CD4-positive, alpha-beta T cell treated with Interleukin-10 for 1 hour (primary cell): ENCODE results near the gene SASH1.

Experiments
- DNase-seq: peaks from one replicate; pipeline ENCODE4 v3.0.0-alpha.2; 2020

SASH1 gene

DNA sequence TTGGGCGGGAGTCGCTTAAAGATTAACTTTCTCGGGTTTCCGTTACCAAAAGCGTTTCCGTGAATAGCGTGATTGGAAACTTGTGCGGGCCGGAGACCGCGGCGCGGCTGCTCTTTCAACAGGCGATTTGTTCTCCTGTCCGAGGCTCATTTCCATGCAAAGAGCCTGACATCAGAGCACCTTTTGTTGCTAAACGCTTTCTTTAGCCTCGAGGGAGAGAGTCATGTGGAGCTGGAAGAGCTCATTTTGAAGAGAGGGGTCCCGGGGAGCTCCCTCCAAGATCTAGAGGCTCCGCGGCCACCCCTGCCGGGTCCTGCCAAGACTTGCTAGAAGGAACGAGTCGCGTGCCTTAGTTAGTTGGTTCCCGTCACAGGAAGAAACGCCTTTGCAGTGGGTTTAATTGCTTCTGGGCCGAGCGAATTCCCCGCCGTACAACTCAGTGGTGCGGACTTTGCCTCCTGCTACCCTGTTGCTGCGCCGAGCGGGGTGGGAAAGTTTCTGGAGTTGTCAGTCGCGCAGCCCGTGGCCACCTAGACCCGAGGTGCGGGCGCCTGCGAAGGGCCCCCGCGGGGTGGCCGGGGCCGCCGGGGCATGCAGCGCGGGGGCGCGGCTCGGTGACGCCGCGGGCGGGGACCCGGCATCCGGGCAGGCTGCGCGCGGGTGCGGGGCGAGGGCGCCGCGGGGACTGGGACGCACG, at the start of gene SASH1:
TSS of gene SASH1 (plus strand) at position 489 of the 697 bp plus-strand sequence. CDS start 230 bp downstream, outside the sequence.
- peak; percentile 7 for DNase-seq

DNA sequence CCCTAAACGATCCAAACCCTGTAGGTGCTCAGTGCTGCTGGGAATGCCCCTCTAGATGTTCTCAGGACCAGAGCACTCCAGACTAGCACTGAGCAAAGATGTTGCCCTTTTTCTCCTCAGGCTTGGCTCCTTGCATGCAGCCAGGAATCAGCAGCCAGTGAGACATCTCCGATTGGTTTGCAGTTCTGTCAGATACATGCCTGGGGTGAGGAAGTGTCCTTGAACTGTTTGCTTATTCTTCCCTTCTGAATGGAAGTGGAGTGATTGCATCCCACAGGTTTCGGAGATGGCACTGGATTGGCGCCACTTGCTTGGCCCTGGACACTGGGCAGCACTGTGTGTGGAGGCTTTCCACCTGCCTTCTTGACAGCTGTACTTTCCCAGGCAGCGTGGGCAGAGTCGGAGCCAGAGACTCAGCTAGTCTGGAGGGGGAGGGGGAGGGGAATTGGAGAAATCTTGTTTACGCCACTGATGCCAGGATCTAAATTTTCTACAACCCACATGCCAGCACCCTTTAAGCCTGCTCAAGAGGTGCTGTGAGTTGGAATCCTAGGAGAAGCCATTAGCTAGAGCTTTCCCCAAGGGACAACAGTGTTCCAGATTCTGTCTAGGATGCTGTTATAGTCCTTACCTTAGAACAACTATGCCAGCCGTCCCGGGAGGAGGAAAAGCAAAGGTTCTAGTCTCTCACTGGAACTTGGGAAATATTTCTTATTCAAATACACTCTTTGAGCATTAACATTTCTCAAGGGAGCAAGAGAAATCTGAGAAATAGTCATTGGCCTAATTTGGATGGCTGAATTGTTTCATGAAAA, 49.2 kb upstream of the SASH1 start:
- DNase-seq: no peak

DNA sequence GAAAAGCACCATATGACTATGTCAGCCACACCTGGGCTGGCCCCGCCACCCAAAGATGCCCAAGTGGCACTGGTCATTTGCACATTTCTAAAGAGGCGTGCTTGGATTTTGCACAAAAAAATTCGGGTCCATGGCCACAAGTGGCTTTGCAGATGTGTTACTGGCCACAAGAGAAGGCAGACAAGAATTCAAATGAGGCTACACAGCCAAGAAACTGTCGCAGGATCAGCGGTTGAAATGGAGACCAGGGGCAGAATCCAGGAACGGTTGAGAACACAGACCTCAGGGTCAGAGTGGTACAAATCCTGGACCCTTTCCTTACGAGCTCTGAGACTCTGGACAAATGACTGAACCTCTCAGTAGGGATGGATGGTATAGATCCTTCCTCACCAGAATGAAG, 48.6 kb upstream of the SASH1 start:
- no peak for DNase-seq

DNA sequence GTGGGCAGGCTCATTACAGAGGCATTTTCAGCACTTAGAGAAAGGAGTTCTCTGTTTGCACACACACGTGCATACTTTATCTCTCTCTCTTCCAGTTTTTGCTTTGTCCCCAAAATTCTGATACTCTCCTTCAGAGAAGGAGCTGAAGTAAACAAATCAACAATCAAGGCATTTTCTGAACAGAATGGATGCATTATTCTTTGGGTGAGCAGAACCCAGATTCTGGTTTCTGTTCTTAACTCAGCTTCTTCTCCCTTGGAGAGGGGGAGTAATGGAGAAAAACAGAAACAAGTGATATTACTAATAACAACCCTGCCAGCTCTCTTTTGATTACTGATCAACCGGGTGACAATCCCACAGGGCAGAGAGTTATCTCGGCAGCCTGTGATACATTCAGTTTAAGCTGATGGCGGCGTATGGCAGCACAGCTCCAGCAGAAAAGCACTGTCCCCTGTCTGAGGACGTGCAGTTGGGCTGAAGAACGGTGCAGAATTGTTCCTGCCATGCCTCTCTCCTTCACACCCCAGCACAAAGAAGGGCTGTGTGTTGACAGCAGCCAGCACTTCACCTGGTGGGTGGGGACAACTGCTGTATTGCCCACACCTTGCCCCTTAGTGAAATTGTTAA, 47.3 kb upstream of the SASH1 start:
- DNase-seq: no peak

DNA sequence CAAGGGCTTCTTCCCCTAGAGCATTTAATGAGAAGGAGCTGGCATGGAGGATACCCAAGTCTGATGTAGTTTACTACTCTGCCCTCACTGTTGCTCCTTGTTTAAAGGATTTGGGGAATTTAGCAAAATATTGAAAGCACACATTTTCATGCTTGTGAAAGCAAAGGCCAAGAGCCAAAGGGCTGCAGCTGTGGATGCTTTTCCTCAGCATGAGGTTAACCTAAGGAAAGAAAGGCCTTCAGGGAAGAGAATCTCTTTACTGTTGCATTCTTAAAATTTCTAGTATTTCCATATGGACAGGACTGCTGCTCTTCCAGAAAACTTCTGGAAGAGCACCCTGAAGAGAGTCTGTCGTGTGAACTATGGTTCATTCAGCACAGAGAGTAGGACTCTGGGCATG, 45.9 kb upstream of the SASH1 start:
- DNase-seq: no peak

DNA sequence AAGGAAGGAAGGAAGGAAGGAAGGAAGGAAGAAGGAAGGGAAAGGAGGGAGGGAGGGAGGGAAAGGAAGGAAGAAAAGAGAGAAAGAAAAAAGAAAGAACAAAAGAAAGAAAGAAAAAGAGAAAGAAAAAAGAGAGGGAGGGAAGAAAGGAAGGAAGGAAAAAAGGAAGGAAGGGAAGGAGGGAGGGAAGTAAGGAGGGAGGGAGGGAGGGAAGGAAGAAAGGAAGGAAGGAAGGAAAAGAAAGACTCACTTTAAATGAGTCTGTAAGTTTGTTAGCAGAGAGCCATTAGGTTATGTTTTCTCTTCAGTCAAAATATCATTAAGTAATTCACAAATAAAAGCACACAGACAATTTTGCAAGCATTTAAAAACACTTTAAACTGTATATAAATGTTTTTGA, 44.0 kb upstream of the SASH1 start:
- DNase-seq: no peak

DNA sequence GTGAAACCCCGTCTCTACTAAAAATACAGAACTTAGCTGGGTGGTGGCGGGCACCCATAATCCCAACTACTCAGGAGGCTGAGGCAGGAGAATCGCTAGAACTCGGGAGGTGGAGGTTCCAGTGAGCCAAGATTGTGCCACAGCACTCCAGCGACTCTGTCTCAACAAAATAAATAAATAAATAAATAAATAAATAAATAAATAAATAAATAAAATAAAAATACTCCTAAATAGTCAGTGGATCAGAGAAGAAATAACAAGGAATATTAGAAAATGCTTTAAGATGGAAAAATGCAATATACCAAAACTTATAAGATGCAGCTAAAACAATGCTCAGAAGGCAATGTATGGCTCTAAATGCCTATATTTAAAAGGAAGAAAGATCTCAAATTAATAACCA, 39.0 kb upstream of the SASH1 start:
- DNase-seq: no peak

DNA sequence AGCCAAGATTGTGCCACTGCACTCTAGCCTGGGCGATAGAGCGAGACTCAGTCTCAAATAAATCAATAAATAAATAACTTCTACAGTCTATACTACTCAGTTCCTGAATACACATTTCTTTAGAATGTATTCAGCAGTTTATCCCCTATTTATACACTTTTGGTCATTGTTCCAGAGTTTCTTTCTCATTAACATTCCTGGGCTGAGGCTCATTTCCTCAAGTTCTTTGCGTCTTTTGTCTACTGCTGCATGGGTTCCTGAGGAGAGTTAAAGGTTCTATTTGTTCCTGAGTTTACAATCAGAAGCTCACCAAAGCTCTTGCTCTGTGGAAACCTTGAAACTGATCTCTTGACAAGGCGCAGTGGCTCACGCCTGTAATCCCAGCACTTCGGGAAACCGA, 37.7 kb upstream of the SASH1 start:
- no peak for DNase-seq

DNA sequence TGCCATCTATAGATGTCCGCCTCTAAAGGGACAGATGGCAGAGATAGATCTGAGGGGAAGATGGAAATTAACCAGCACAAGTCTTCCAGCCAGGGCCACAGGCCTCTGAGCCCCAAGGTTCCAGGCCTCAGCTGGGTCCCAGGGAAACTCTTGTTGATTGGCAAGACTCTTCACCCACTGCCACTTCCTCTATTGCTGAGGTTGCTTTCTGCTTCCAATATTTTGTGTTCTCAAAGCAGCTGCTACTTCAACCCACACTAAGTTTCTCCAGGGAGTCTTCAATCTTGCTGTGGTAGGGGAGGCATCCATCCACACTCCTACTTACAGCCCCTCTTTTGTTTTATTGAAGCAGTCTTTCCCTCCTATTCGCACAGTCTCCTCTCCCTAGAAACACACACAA, 36.4 kb upstream of the SASH1 start:
- no peak for DNase-seq

DNA sequence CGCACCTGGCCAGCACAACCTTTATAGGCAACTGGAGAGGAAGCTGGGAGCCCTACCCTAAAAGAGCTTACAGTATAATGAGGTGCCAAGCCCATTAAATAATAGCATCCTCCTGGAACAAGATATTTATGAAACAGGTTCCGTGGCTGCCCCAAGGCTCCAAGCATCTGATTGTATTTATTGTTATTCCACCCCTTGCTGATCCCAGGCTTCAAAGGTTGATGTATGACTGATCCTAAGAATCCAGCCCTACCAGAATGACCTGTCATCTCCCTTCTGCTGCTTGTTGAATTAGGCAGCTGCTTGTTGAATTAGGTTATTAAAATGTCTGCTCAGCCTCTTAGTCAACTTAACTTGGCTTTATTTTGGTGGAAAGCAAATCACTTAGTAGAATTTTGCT, 35.2 kb upstream of the SASH1 start:
- DNase-seq: no peak

DNA sequence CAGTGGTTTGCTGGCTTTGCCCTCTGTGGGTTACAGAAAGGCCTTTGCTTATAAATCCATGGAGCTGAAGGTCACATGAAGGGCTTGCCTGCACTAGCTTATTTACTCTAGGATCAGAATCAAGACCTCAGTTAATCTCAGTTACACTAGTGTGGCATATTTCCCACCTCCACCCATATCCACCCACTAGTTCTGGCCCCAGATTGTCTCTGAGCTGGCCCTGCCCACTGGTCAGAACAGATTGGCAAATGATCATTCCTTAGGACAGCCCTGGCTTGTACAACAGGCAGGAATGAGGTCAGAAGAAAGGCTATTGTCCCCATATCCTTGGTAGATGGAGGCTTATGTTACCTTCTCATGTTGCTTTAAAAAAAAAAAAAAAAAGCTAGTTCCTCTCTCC, 33.3 kb upstream of the SASH1 start:
- DNase-seq: no peak

DNA sequence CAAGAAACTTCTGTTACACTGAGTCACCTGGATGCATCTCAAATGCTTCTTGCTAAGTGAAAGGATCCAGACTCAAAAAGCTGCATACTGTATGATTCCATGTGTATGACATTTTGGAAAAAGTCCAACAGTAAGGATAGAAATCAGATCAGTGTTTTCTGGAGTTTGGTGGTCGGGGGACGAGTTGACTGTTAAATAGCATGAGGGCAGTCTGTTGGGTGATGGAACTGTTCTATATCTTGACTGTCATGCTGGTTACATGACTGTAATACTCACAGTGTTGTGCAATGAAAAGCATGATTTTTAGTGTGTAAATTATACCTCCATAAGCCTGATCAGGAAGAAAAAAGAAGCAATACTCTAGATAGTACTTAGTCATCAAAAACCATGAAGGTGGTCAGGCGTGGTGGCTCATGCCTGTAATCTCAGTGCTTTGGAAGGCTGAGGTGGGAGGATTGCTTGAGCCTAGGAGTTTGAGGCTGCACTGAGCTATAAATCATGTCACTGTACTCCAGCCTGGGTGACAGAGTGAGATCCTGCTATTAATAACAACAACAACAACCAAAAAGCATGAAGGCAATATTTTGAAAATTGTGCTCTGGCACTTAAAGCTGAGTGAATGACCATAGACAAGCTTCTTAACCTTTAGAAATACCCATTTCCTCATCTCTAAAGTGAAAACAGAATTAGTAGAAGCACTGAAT, 30.5 kb upstream of the SASH1 start:
- DNase-seq: no peak

DNA sequence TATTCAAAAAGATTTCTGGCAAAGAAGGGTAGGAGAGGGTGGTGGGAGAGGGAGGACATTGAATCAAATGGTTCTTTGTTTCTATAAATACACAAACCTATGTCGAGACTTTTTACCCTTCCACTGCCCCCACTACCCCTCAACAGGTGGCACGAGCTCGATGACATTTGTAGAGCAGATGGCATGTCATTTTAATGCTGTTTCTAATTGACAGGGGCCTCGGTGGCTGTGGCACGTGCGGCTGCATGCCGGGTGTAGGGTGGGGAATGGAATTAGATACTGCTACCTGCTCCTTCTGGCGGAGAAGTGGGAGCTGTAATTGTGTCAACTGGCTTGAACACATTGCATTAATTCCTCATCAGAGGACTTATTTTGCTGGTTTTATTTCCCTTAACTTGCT, 29.1 kb upstream of the SASH1 start:
- no peak for DNase-seq

DNA sequence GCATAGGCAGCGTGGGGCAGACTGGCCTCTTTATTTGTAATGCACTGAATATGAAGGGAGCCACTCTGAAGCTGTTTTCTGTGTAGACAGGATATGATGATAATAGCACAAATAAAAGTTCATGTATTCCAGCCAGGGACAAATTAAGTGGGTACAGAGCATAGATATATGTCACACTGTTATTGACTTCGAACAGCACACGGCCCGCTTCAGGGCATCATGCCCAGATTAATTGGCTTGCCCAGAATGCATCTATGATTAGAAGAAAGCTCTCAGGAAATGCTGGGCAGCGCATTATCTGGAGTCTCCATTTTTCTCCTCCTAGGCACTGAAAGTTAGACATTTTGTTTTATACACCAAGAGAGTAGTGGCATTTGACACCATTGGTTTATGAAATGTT, 26.3 kb upstream of the SASH1 start:
- DNase-seq: no peak

DNA sequence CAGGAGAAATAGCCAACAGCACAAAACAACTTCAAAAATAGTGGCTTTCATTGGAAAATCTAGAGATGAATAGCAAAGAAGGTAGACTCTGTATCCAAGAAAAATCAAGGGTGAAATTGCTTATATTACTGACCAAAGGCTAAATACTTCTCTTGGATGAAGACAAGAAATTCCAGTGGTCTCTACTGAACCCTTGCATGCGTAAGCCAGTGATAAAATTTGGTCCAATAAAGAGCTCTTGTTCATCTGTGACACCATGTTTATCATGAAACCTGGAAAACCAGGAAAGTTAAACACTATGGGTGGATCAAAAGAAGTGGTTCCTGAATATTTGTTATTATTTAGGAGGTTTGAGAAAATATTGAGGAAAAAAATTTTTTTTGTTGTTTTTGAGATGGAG, 25.6 kb upstream of the SASH1 start:
- DNase-seq: no peak

DNA sequence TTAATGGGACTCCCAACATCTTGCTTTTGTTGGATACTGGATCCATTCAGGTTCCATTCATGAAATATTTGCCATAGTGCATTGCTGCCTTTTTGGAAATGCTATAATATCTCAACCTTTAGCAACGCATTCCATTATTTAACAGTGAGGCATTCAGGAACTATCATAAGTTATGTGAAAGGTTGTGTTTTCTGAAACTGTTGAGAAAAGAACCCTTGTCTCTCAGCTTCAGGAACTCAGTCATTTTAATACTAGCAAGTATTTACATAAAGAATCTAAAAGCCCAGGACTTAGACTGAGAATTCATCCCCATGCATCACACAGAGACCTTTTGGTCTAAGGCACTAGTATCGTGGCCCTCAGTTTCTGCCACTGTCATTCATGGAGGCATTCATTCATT, 24.9 kb upstream of the SASH1 start:
- DNase-seq: no peak

DNA sequence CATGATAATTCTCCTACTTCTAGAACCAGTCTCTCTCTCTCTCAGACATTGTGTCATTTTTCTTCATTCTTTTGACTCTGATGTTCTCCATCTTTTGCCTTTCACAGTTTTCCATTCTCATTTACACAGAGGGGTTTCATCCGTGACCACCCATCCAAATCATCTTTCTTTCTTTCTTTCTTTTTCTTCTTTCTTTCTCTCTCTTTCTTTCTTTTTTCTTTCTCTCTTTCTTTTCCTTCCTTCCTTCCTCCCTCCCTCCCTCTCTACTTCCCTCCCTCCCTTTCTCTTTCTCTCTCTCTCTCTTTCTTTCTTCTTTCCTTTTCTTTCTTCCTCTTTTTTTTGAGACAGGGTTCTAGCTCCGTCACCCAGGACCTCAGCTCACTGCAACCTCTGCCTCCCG, 19.9 kb upstream of the SASH1 start:
- DNase-seq: no peak

DNA sequence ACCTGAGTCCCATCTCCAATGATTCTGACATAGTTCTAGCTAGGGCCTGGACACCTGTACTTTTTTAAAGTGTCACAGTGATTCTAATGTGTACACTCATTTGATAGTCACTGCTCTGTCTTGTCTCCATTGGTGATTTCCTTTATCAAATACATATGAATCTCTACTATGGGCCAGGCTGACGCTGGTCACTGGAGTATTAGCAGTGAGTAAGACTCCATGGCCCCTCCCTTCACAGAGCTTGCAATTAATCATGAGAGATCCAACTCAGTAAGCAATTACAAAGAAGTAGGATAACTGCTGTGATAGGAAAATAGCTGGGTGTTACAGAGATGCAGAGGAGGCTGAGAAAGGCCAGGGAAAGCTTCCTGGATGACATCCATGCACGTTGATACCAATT, 19.3 kb upstream of the SASH1 start:
- no peak for DNase-seq

DNA sequence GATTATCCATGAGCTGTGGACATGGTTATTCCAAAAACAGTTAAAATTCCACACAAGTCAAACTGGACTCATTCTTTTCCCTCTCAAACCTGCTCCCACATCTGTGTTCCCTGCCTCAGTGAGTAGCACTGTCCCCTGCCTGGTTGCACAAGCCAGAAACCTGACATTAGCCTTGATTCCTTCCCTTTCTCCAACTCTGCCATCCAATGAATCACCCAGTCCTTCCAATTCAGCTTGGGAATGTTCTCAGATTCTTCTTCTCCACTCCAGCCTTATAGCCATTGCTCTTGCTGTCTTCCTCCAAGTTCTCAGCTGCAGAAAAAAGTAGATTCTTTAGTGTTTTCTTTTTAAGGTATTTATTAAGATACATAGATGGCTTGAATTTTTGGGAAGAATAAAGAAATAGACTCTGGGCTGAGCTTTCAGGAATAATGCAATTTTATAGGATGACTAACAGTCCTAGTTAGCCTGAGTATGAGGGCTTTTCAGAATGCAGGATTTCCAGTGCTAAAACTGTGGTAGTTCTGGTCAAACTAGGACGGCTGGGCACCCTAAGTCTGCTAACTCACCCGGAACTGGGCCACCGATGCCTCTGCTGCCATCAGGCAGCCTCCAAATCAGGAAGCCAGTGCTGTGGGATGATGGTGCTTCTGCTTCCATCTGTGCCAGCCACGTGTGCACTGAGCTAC, 18.2 kb upstream of the SASH1 start:
- no peak for DNase-seq

DNA sequence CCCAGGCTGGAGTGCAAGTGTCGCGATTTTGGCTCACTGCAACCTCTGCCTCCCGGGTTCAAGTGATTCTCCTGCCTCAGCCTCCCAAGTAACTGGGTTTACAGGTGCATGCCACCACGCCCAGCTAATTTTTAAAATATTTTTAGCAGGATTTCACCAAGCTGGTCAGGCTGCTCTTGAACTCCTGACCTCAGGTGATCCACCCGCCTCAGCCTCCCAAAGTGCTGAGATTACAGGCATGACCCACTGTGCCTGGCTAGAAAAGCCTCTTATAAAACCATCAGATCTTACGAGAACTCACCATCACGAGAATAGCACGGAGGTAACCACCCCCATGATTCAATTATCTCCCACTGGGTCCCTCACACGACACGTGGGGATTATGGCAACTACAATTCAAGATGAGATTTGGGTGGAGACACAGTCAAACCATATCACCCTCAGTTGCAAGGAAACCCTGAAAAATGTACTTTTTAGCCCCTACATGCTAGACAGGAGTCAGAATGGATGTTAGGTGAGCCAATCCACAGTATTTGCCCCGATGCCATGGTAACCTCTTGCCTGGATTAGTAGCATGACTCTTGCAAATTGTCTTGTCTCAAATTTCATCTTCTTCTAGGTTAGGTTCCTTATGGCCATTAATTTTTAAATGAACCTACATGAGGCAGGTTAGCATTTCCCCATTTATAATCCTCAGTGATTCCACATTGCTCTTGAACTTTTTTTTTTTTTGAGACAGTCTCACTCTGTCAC, 17.1 kb upstream of the SASH1 start:
- DNase-seq: no peak

DNA sequence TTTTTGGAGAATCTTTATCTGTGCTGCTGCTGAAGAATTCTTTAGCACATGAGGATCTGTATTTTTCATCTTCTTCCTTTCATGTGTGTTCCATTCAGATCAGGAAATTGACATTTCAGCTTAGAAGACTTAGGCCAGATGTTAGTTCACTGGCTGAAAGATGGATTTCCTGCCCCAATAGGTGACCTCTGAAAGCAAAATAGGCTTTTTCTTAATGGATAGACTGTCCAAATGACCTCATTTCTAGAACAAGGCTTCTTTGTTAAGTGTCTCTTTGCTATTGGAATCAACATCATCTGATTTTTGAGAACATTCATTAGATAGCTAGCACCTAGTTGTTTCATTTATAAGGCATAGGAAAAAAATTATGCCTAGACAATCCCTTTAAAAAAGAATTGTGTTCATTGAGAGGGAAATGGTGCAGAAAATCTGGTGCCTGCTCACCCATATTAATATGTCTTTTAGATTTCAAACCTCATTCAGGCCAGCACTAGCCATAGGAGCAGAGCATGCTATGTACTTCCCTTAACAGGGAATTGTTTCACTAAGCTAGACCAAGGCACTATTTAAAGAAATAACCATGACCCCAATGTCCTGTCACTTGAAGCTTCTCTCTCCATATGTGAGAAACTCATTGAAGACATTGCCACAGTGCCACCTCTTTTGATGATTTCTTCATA, 13.6 kb upstream of the SASH1 start:
- DNase-seq: no peak
